Activated CD4-positive, alpha-beta memory T cell treated with anti-CD3 and anti-CD28 coated beads, Interleukin-2, amount 10 ng/mL, durations not matched to agents 7 days and 5 days (primary cell): ENCODE data around the gene WWC1. TPM values are rescaled to one million over a fixed set of nuclear protein-coding genes. Genes with fewer than 3 reads are reported as not detected.
"Not testable (repeated sequence)": the region's sequence is repeated elsewhere in the genome, so short reads cannot be mapped to it uniquely, and the experiment has no call there.

ENCODE experiments used
- CTCF ChIA-PET: fragments of 350-600 bp; sonication (Branson Sonifier 250); formaldehyde crosslinking; loops from one replicate; lab custom pipeline; 2021; ENCODE audit warnings: antibody characterized with exemption, inconsistent platforms; lab: Charles Lee
- POLR2A ChIA-PET: fragments of 350-600 bp; sonication (Branson Sonifier 250); formaldehyde crosslinking; loops from one replicate; lab custom pipeline; 2021; ENCODE audit warnings: antibody characterized with exemption; lab: Charles Lee
- DNase-seq: peaks from one replicate; pipeline ENCODE4 v3.0.0-alpha.2; 2020
- H3K27ac Mint-ChIP-seq: one replicate; pipeline ENCODE4 v1.8.0; 2021; ENCODE audit warnings: mild to moderate bottlenecking, mixed read lengths
- H3K27me3 Mint-ChIP-seq: one replicate; pipeline ENCODE4 v1.8.0; 2021; ENCODE audit warnings: mixed read lengths
- H3K36me3 Mint-ChIP-seq: one replicate; pipeline ENCODE4 v1.8.0; 2021; ENCODE audit warnings: low read depth, mixed read lengths
- H3K4me1 Mint-ChIP-seq: one replicate; pipeline ENCODE4 v1.8.0; 2021; ENCODE audit warnings: mixed read lengths
- H3K4me3 Mint-ChIP-seq: one replicate; pipeline ENCODE4 v1.8.0; 2021; ENCODE audit warnings: mild to moderate bottlenecking, mixed read lengths
- H3K9me3 Mint-ChIP-seq: one replicate; pipeline ENCODE4 v1.8.0; 2021; ENCODE audit warnings: mixed read lengths
- total RNA-seq, 2 experiments: library from RNA; stranded (reverse); gene quantifications; one replicate each; pipeline ENCODE4 v1.2.3, GENCODE V29; 2021

Gene WWC1
- total RNA-seq, 2 experiments from 2014 or later: not detected

GRCh38 chr5:168337361-168337760 is 45.9 kb downstream of the WWC1 start:
- CTCF ChIA-PET: interaction anchor here (1.1 kb wide), 1 partner anchor 9 kb away, joined by 3 read pairs; no protein-coding TSS in a partner anchor
- Mint-ChIP-seq H3K27me3 (peaks cover 3% of the 10 kb centered on the region), H3K4me3 (no peak overlapping the region), H3K27ac (no peak overlapping the region), H3K4me1 (no peaks in the 10 kb centered on the region), H3K36me3 (no peaks in the 10 kb centered on the region), H3K9me3 (no peaks in the 10 kb centered on the region)
- no peak for DNase-seq
- POLR2A ChIA-PET: no interaction called here

- DNase-seq: no peak
- ChIA-PET CTCF (no interaction called here), POLR2A (no interaction called here)
- H3K9me3 Mint-ChIP-seq: no peaks in the 10 kb centered on the region
- no peak overlapping the region for H3K27ac Mint-ChIP-seq
- no peaks in the 10 kb centered on the region for H3K36me3 Mint-ChIP-seq
- no peak overlapping the region for H3K4me3 Mint-ChIP-seq
- H3K27me3 Mint-ChIP-seq: peaks cover 5% of the 10 kb centered on the region
- no peaks in the 10 kb centered on the region for H3K4me1 Mint-ChIP-seq
These were observed 47.8 kb downstream of the WWC1 start for GRCh38 chr5:168339109-168339771.

- H3K27me3 Mint-ChIP-seq, H3K9me3 Mint-ChIP-seq, H3K4me1 Mint-ChIP-seq, H3K4me3 Mint-ChIP-seq, H3K36me3 Mint-ChIP-seq, H3K27ac Mint-ChIP-seq, POLR2A ChIA-PET, DNase-seq: not testable (repeated sequence)
- CTCF ChIA-PET: interaction anchor here (0.7 kb wide), 2 partner anchors 18 to 442 kb away, joined by 3 to 4 read pairs; no protein-coding TSS in a partner anchor
These were observed 48.3 kb downstream of the WWC1 start for GRCh38 chr5:168339772-168340140.

GRCh38 chr5:168340487-168340886 is 49.0 kb downstream of the WWC1 start:
- H3K27me3 Mint-ChIP-seq: peaks cover 5% of the 10 kb centered on the region
- no peaks in the 10 kb centered on the region for H3K9me3 Mint-ChIP-seq
- ChIA-PET CTCF (interaction anchor here (0.7 kb wide), 1 partner anchor 443 kb away, joined by 3 read pairs; no protein-coding TSS in a partner anchor), POLR2A (no interaction called here)
- no peak overlapping the region for H3K27ac Mint-ChIP-seq
- no peak for DNase-seq
- H3K4me3 Mint-ChIP-seq: no peak overlapping the region
- H3K4me1 Mint-ChIP-seq: no peaks in the 10 kb centered on the region
- H3K36me3 Mint-ChIP-seq: no peaks in the 10 kb centered on the region

- DNase-seq: no peak
- H3K27ac Mint-ChIP-seq: no peak overlapping the region
- peaks cover 5% of the 10 kb centered on the region for H3K27me3 Mint-ChIP-seq
- no peaks in the 10 kb centered on the region for H3K36me3 Mint-ChIP-seq
- no peaks in the 10 kb centered on the region for H3K9me3 Mint-ChIP-seq
- ChIA-PET POLR2A (no interaction called here), CTCF (no interaction called here)
- H3K4me1 Mint-ChIP-seq: no peaks in the 10 kb centered on the region
- no peak overlapping the region for H3K4me3 Mint-ChIP-seq
These were observed 49.7 kb downstream of the WWC1 start for GRCh38 chr5:168341178-168341577.

GRCh38 chr5:168342151-168342825 is 50.8 kb downstream of the WWC1 start:
- CTCF ChIA-PET: interaction anchor here (1.5 kb wide), 1 partner anchor 72 kb away, joined by 3 read pairs; no protein-coding TSS in a partner anchor
- Mint-ChIP-seq H3K4me3 (no peak overlapping the region), H3K4me1 (no peaks in the 10 kb centered on the region), H3K27me3 (peaks cover 5% of the 10 kb centered on the region), H3K36me3 (no peaks in the 10 kb centered on the region), H3K9me3 (no peaks in the 10 kb centered on the region), H3K27ac (no peak overlapping the region)
- POLR2A ChIA-PET: no interaction called here
- no peak for DNase-seq

- Mint-ChIP-seq H3K27me3 (peaks cover 3% of the 10 kb centered on the region), H3K4me1 (no peaks in the 10 kb centered on the region), H3K4me3 (no peak overlapping the region), H3K27ac (no peak overlapping the region), H3K9me3 (no peaks in the 10 kb centered on the region), H3K36me3 (no peaks in the 10 kb centered on the region)
- DNase-seq: no peak
- ChIA-PET CTCF (interaction anchor here (1.5 kb wide), 1 partner anchor 73 kb away, joined by 3 read pairs; no protein-coding TSS in a partner anchor), POLR2A (no interaction called here)
These were observed 51.5 kb downstream of the WWC1 start for GRCh38 chr5:168342985-168343384.

GRCh38 chr5:168346417-168346816 is 55.0 kb downstream of the WWC1 start:
- Mint-ChIP-seq H3K4me1 (no peaks in the 10 kb centered on the region), H3K27ac (no peak overlapping the region), H3K4me3 (no peak overlapping the region), H3K27me3 (peaks cover 2% of the 10 kb centered on the region), H3K36me3 (no peaks in the 10 kb centered on the region), H3K9me3 (no peaks in the 10 kb centered on the region)
- DNase-seq: no peak
- ChIA-PET POLR2A (no interaction called here), CTCF (no interaction called here)

- no peak overlapping the region for H3K27ac Mint-ChIP-seq
- ChIA-PET CTCF (no interaction called here), POLR2A (no interaction called here)
- no peak for DNase-seq
- H3K4me1 Mint-ChIP-seq: no peaks in the 10 kb centered on the region
- no peak overlapping the region for H3K4me3 Mint-ChIP-seq
- H3K27me3 Mint-ChIP-seq: peaks cover 2% of the 10 kb centered on the region
- no peaks in the 10 kb centered on the region for H3K36me3 Mint-ChIP-seq
- H3K9me3 Mint-ChIP-seq: no peaks in the 10 kb centered on the region
These were observed 56.1 kb downstream of the WWC1 start for GRCh38 chr5:168347368-168348083.

- no peak for DNase-seq
- H3K36me3 Mint-ChIP-seq: no peaks in the 10 kb centered on the region
- ChIA-PET POLR2A (no interaction called here), CTCF (no interaction called here)
- peaks cover 2% of the 10 kb centered on the region for H3K27me3 Mint-ChIP-seq
- H3K4me3 Mint-ChIP-seq: no peak overlapping the region
- no peaks in the 10 kb centered on the region for H3K9me3 Mint-ChIP-seq
- H3K4me1 Mint-ChIP-seq: no peaks in the 10 kb centered on the region
- H3K27ac Mint-ChIP-seq: no peak overlapping the region
These were observed 56.6 kb downstream of the WWC1 start for GRCh38 chr5:168348084-168348414.

- H3K9me3 Mint-ChIP-seq: no peaks in the 10 kb centered on the region
- H3K4me1 Mint-ChIP-seq: no peaks in the 10 kb centered on the region
- H3K36me3 Mint-ChIP-seq: no peaks in the 10 kb centered on the region
- DNase-seq: no peak
- no peaks in the 10 kb centered on the region for H3K27me3 Mint-ChIP-seq
- no peak overlapping the region for H3K4me3 Mint-ChIP-seq
- POLR2A ChIA-PET: no interaction called here
- CTCF ChIA-PET: no interaction called here
- H3K27ac Mint-ChIP-seq: no peak overlapping the region
These were observed 58.9 kb downstream of the WWC1 start for GRCh38 chr5:168350315-168350714.

- no peak overlapping the region for H3K27ac Mint-ChIP-seq
- no peaks in the 10 kb centered on the region for H3K36me3 Mint-ChIP-seq
- H3K27me3 Mint-ChIP-seq: no peaks in the 10 kb centered on the region
- DNase-seq: no peak
- H3K4me3 Mint-ChIP-seq: no peak overlapping the region
- H3K4me1 Mint-ChIP-seq: no peaks in the 10 kb centered on the region
- no peaks in the 10 kb centered on the region for H3K9me3 Mint-ChIP-seq
- ChIA-PET CTCF (interaction anchor here (0.8 kb wide), 1 partner anchor 71 kb away, joined by 3 read pairs; no protein-coding TSS in a partner anchor), POLR2A (no interaction called here)
These were observed 61.9 kb downstream of the WWC1 start for GRCh38 chr5:168353216-168353957.

GRCh38 chr5:168354397-168354796 is 63.0 kb downstream of the WWC1 start:
- no peaks in the 10 kb centered on the region for H3K4me1 Mint-ChIP-seq
- H3K4me3 Mint-ChIP-seq: no peak overlapping the region
- no peak overlapping the region for H3K27ac Mint-ChIP-seq
- POLR2A ChIA-PET: no interaction called here
- H3K27me3 Mint-ChIP-seq: no peaks in the 10 kb centered on the region
- CTCF ChIA-PET: no interaction called here
- H3K36me3 Mint-ChIP-seq: no peaks in the 10 kb centered on the region
- H3K9me3 Mint-ChIP-seq: no peaks in the 10 kb centered on the region
- DNase-seq: no peak
